Fibroblast of skin of abdomen (primary cell): ENCODE results near the gene CDK18.

Source experiments
- DNase-seq: peaks from one replicate; pipeline ENCODE4 v3.0.0-alpha.2; 2013

The CDK18 gene

GRCh38 chr1:205538235-205538840 lies 33.9 kb downstream of the CDK18 start:
- no peak for DNase-seq

- no peak for DNase-seq
Measured at GRCh38 chr1:205541161-205541886, 36.9 kb downstream of the CDK18 start.

DNA sequence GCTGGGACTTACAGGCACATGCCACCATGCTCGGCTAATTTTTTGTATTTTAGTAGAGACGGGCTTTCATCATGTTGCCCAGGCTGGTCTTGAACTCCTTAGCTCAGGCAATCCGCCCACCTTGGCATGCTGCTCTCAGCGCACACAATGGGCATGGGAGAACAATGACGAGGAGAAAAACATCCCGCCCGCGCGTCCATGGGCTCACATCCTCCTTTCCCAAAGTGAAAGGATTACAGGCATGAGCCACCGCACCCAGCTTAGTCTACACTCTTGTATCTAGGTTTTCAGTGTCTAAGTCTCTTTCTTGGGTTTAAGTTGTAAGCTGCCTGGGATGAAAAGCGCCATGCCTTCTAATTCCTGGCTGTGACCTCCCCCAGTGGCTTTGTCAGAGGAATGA lies 37.9 kb downstream of the CDK18 start:
- no peak for DNase-seq

GRCh38 chr1:205543351-205544301 lies 39.2 kb downstream of the CDK18 start:
- peak; percentile 84 for DNase-seq

GRCh38 chr1:205545001-205545919 lies 40.8 kb downstream of the CDK18 start:
- no peak for DNase-seq

GRCh38 chr1:205545991-205546390 lies 41.5 kb downstream of the CDK18 start:
- no peak for DNase-seq

- no peak for DNase-seq
Measured at GRCh38 chr1:205546541-205546940, 42.1 kb downstream of the CDK18 start.

GRCh38 chr1:205547936-205548827 lies 43.7 kb downstream of the CDK18 start:
- DNase-seq: no peak

DNA sequence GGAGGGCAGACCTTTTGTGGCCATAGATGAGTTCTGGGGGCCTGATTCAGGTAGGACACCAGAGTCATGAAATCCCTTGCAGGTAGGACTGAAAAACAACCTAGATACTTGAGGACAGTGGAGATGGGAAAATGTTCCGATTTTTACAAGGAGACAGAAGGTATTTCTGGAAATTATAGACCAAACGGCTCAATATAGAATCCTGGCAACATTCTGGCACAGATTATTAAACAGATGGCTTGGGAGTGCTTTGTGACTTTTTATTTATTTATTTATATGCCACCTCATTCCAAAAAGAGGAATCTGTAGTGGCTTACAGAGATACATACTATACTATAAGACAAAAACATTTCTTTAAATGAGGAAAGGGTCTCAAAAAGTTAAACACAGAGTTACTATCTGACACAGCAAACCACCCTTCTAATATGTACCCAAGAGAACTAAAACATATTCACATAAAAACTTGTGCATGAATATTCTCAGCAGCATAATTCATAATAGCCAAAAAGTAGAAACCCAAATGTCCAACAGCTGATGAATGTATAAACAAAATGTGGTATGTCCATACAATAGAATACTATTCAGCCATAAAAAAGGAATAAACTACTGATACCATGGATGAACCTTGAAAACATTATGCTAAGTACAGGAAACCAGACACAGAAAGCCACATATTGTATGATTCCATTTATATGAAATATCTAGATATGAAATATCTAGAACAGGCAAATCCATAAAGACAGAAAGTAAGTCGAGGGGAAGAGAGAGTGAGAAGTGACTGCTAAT lies 49.8 kb downstream of the CDK18 start:
- no peak for DNase-seq

- DNase-seq: no peak
Measured at GRCh38 chr1:205561501-205562203, 57.2 kb downstream of the CDK18 start.

GRCh38 chr1:205563927-205564441 lies 59.5 kb downstream of the CDK18 start:
- DNase-seq: no peak

DNA sequence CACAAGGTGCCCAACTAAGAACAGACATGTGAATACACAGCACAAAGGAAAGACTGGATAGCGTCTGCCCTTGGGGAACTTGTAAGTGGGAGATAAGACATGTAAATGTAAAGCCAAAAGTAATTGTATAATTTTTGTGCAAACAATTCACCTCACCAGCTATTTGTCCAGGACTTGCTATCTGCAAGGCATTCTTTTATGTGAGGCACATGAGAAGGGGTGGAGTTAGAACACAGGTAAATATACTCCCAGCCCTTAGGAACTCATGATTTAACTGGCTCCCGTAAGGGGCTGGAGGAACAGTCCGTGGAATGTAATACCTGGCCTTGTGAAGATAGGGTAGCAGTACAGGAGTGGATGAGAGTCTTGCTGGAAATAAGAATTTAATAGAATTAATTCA lies 61.3 kb downstream of the CDK18 start:
- no peak for DNase-seq

DNA sequence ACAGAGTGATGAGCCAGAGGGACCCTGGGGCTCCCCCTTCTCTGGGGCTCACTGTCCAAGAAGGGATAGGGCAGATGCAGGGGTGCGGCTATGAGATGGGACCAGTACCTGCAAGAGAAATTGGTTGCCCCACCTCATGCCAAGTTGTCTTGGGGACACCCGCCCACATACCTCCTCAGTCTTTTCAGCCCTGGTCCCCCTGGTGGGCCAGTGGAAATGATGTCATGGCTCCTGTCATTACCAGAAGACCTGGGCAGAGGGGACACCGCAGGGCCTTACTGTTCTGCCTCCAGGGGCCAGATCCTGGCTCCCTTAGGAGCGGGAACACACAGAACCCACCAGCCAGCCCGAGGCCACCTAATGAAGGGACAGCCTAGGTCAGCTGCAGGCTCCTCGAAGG lies 63.2 kb downstream of the CDK18 start:
- no peak for DNase-seq

DNA sequence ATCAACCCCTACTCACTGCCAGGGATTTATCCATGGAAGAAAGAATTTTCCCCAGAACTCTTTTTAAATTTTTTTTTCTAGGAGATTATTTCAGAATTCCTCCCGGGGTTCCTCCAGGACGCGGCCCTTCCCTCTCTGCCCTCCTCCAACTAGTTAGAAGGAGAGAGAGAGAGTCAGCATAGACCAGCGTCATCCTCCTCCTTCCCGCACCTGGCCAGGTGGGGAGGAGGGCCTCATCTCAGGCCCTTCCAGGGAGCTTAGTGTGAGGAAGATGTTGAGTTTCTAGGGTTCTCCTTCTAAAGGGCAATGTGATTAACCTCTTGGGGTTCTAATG lies 63.6 kb downstream of the CDK18 start:
- DNase-seq: no peak

GRCh38 chr1:205568469-205569361 lies 64.2 kb downstream of the CDK18 start:
- DNase-seq: no peak

GRCh38 chr1:205569411-205570172 lies 65.1 kb downstream of the CDK18 start:
- DNase-seq: no peak

GRCh38 chr1:205570173-205570501 lies 65.7 kb downstream of the CDK18 start:
- no peak for DNase-seq
